ENCODE data around the gene PITPNC1.
"Not testable (repeated sequence)": the region's sequence is repeated elsewhere in the genome, so short reads cannot be mapped to it uniquely, and the experiment has no call there.

- TF ChIP-seq CTCF, POLR2A, POLR2AphosphoS5 (IDR thresholded peaks at IDR 0.05): not testable (repeated sequence)
Measured at GRCh38 chr17:67648906-67649295, 271.8 kb downstream of the PITPNC1 start.

Data from upper lobe of left lung (tissue), 4 donors.